ENCODE measurements around the gene PIK3CA. TPM values are rescaled to one million over a fixed set of nuclear protein-coding genes. Genes with fewer than 3 reads are reported as not detected.

PIK3CA gene
- total RNA-seq, 1 donor from 2014 or later, result 20.1 TPM

GRCh38 chr3:179166561-179167201, 18.5 kb downstream of the PIK3CA start:
- intact Hi-C loops (cut with DNase I), result no loop called here
- TF ChIP-seq POLR2AphosphoS5 (IDR thresholded peaks at IDR 0.05; ENCODE audit: insufficient read depth in 1 of 2, low read depth in 1 of 2) (no peak), CTCF (IDR thresholded peaks at IDR 0.05) (no peak), POLR2A (IDR thresholded peaks at IDR 0.05) (no peak)
- DNase-seq (ENCODE audit: extremely low spot score in 2 of 2), result no peak

GRCh38 chr3:179168918-179169317, 20.8 kb downstream of the PIK3CA start:
- Histone ChIP-seq H3K36me3 (no peaks in the 10 kb centered on the region), H3K9me3 (peaks cover 3% of the 10 kb centered on the region), H3K4me1 (peaks cover 17% of the 10 kb centered on the region), H3K27ac (no peak overlapping the region), H3K27me3 (no peaks in the 10 kb centered on the region), H3K4me3 (no peak overlapping the region)
- DNase-seq (ENCODE audit: extremely low spot score in 2 of 2), result no peak
- TF ChIP-seq POLR2AphosphoS5 (IDR thresholded peaks at IDR 0.05; ENCODE audit: insufficient read depth in 1 of 2, low read depth in 1 of 2) (no peak), POLR2A (IDR thresholded peaks at IDR 0.05) (no peak), CTCF (IDR thresholded peaks at IDR 0.05) (no peak)
- intact Hi-C loops (cut with DNase I), result no loop called here

More at GRCh38 chr3:179166561-179167201, 18.5 kb downstream of the PIK3CA start:
- Histone ChIP-seq H3K27ac (no peak overlapping the region), H3K4me1 (peaks cover 17% of the 10 kb centered on the region), H3K27me3 (no peaks in the 10 kb centered on the region), H3K4me3 (no peak overlapping the region), H3K36me3 (no peaks in the 10 kb centered on the region), H3K9me3 (peaks cover 2% of the 10 kb centered on the region)

GRCh38 chr3:179172546-179172945, 24.4 kb downstream of the PIK3CA start:
- intact Hi-C loops (cut with DNase I), result no loop called here
- H3K36me3 ChIP-seq, result no peaks in the 10 kb centered on the region
- H3K27ac ChIP-seq, result no peak overlapping the region
- TF ChIP-seq POLR2A (IDR thresholded peaks at IDR 0.05) (no peak), POLR2AphosphoS5 (IDR thresholded peaks at IDR 0.05; ENCODE audit: insufficient read depth in 1 of 2, low read depth in 1 of 2) (no peak), CTCF (IDR thresholded peaks at IDR 0.05) (no peak)
- no peak overlapping the region for H3K4me3 ChIP-seq
- no peaks in the 10 kb centered on the region for H3K27me3 ChIP-seq
- H3K9me3 ChIP-seq, result peaks cover 3% of the 10 kb centered on the region
- DNase-seq (ENCODE audit: extremely low spot score in 2 of 2), result no peak
- peaks cover 4% of the 10 kb centered on the region for H3K4me1 ChIP-seq

- peaks cover 3% of the 10 kb centered on the region for H3K9me3 ChIP-seq
- peaks cover 11% of the 10 kb centered on the region for H3K4me1 ChIP-seq
- no peaks in the 10 kb centered on the region for H3K36me3 ChIP-seq
- intact Hi-C loops (cut with DNase I), result no loop called here
- no peak overlapping the region for H3K27ac ChIP-seq
- H3K27me3 ChIP-seq, result no peaks in the 10 kb centered on the region
- TF ChIP-seq POLR2A (IDR thresholded peaks at IDR 0.05) (no peak), POLR2AphosphoS5 (IDR thresholded peaks at IDR 0.05; ENCODE audit: insufficient read depth in 1 of 2, low read depth in 1 of 2) (no peak), CTCF (IDR thresholded peaks at IDR 0.05) (no peak)
- no peak for DNase-seq (ENCODE audit: extremely low spot score in 2 of 2)
- no peak overlapping the region for H3K4me3 ChIP-seq
These were observed 26.2 kb downstream of the PIK3CA start for GRCh38 chr3:179174316-179174715.

GRCh38 chr3:179174898-179175297, 26.7 kb downstream of the PIK3CA start:
- no peaks in the 10 kb centered on the region for H3K27me3 ChIP-seq
- TF ChIP-seq POLR2AphosphoS5 (IDR thresholded peaks at IDR 0.05; ENCODE audit: insufficient read depth in 1 of 2, low read depth in 1 of 2) (no peak), POLR2A (IDR thresholded peaks at IDR 0.05) (no peak), CTCF (IDR thresholded peaks at IDR 0.05) (no peak)
- H3K27ac ChIP-seq, result no peak overlapping the region
- no peaks in the 10 kb centered on the region for H3K36me3 ChIP-seq
- intact Hi-C loops (cut with DNase I), result no loop called here
- no peak for DNase-seq (ENCODE audit: extremely low spot score in 2 of 2)
- H3K4me3 ChIP-seq, result no peak overlapping the region
- peaks cover 17% of the 10 kb centered on the region for H3K4me1 ChIP-seq
- H3K9me3 ChIP-seq, result peaks cover 3% of the 10 kb centered on the region

All from vagina (tissue), 2 donors.